Common myeloid progenitor, CD34-positive (primary cell): ENCODE measurements around the gene BUD13.
A peak's percentile ranks its signal among the peaks of the same experiment; 100 is the strongest.
"Not testable (repeated sequence)": the region's sequence is repeated elsewhere in the genome, so short reads cannot be mapped to it uniquely, and the experiment has no call there.

Source experiments
- CTCF ChIA-PET: fragments of 350-600 bp; sonication (Branson Sonifier 250); formaldehyde crosslinking; loops from one replicate; lab custom pipeline; 2021; ENCODE audit warnings: antibody characterized with exemption; lab: Charles Lee
- POLR2A ChIA-PET: fragments of 350-600 bp; sonication (Branson Sonifier 250); formaldehyde crosslinking; loops from one replicate; lab custom pipeline; 2021; ENCODE audit warnings: antibody characterized with exemption; lab: Charles Lee
- DNase-seq, 3 donors: peaks; one replicate each; pipeline versions ENCODE4 v3.0.0 to v3.0.0-alpha.2; 2013
- H3K27ac ChIP-seq, 2 experiments: 1 replicate in 1 of 2; 2 replicates in 1 of 2; pipeline ENCODE4 v1.7.0; 2013; ENCODE audit warnings: inconsistent platforms in 2 of 2, low read length in 2 of 2, mild to moderate bottlenecking in 2 of 2, low read depth in 1 of 2, moderate library complexity in 1 of 2; ENCODE audit not compliant: severe bottlenecking in 2 of 2, insufficient read depth in 1 of 2, poor library complexity in 1 of 2
- H3K27me3 ChIP-seq, 5 experiments: replicated peaks in 2 of 5; 1 replicate in 3 of 5; 2 replicates in 2 of 5; pipeline versions ENCODE4 v1.6.1 to v1.7.0; 2013; ENCODE audit warnings: low read length in 4 of 5, mild to moderate bottlenecking in 2 of 5, moderate library complexity in 2 of 5, inconsistent platforms in 1 of 5; ENCODE audit not compliant: insufficient read depth in 5 of 5, control insufficient read depth in 4 of 5
- H3K36me3 ChIP-seq, 4 experiments: 1 replicate in 2 of 4; 2 replicates in 2 of 4; pipeline versions ENCODE4 v1.6.1 to v1.7.0; 2013; ENCODE audit warnings: low read length in 3 of 4, control low read depth in 1 of 4, mild to moderate bottlenecking in 1 of 4; ENCODE audit not compliant: control insufficient read depth in 4 of 4, insufficient read depth in 4 of 4
- H3K4me1 ChIP-seq, 4 experiments: 1 replicate in 3 of 4; 2 replicates in 1 of 4; pipeline versions ENCODE4 v1.6.1 to v1.7.1; 2013; ENCODE audit warnings: low read length in 3 of 4, mild to moderate bottlenecking in 3 of 4, control low read depth in 1 of 4, inconsistent platforms in 1 of 4, moderate library complexity in 1 of 4; ENCODE audit not compliant: control insufficient read depth in 4 of 4, insufficient read depth in 4 of 4; ENCODE audit errors: control extremely low read depth in 1 of 4
- H3K4me3 ChIP-seq, 7 experiments: 1 replicate in 4 of 7; 2 replicates in 3 of 7; pipeline versions ENCODE4 v1.5.1 to v1.7.0; 2013; ENCODE audit warnings: mild to moderate bottlenecking in 7 of 7, low read length in 6 of 7, moderate library complexity in 6 of 7, inconsistent platforms in 2 of 7, low read depth in 2 of 7, control low read depth in 1 of 7; ENCODE audit not compliant: insufficient read depth in 4 of 7, control insufficient read depth in 1 of 7; ENCODE audit errors: extremely low read depth in 1 of 7
- H3K9me3 ChIP-seq, 5 experiments: 1 replicate in 4 of 5; 2 replicates in 1 of 5; pipeline versions ENCODE4 v1.6.1 to v1.7.1; 2013; ENCODE audit warnings: low read length in 4 of 5, mild to moderate bottlenecking in 2 of 5, inconsistent platforms in 1 of 5, low read depth in 1 of 5, moderate library complexity in 1 of 5; ENCODE audit not compliant: control insufficient read depth in 4 of 5, insufficient read depth in 2 of 5; ENCODE audit errors: control extremely low read depth in 1 of 5
- WGBS: methylation state at CpG from one replicate; pipeline ENCODE4 v1.1.5; 2013; ENCODE audit not compliant: insufficient coverage; 5-methylcytosine and 5-hydroxymethylcytosine counted together

Gene BUD13

GRCh38 chr11:116773203-116774097 lies 663 bp upstream of the BUD13 start:
- WGBS: 2% methylated on average over 10 of the region's 25 CpGs
- Histone ChIP-seq H3K9me3 (no peaks in the 10 kb centered on the region), H3K27ac (peak overlapping the region; percentile 55 to 75), H3K4me1 (peaks cover 14 to 33% (median 24%) of the 10 kb centered on the region in 4 experiments), H3K4me3 (peak overlapping the region; percentile 73 to 98 (median 92)), H3K36me3 (peaks cover 10 to 38% (median 21%) of the 10 kb centered on the region in 4 experiments), H3K27me3 (no peaks in the 10 kb centered on the region)
- ChIA-PET CTCF (interaction anchor here (2.1 to 3.1 kb wide), 2 partner anchors 9 to 14 kb away, joined by 4 to 7 read pairs; partner anchors contain the start of gene ZPR1), POLR2A (interaction anchor here (2.0 kb wide), 1 partner anchor 14 kb away, joined by 6 read pairs; the partner anchor contains the start of gene ZPR1)
- peak in 2 of 3 donors; percentile 25 to 51 for DNase-seq

GRCh38 chr11:116771935-116772334 lies 852 bp downstream of the BUD13 start:
- H3K9me3 ChIP-seq: no peaks in the 10 kb centered on the region
- ChIA-PET POLR2A (interaction anchor here (0.9 to 2.0 kb wide), 2 partner anchors 15 to 16 kb away, joined by 3 to 6 read pairs; partner anchors contain the start of gene ZPR1), CTCF (interaction anchor here (2.1 kb wide), 2 partner anchors 8 to 17 kb away, joined by 4 to 7 read pairs; no protein-coding TSS in a partner anchor)
- peaks cover 14 to 33% (median 24%) of the 10 kb centered on the region in 4 experiments for H3K4me1 ChIP-seq
- peaks cover 6 to 24% (median 14%) of the 10 kb centered on the region in 4 experiments for H3K36me3 ChIP-seq
- DNase-seq: no peak
- H3K4me3 ChIP-seq: peak overlapping the region in 6 of 7 experiments; percentile 73 to 98 (median 93)
- H3K27ac ChIP-seq: peak overlapping the region; percentile 85 to 93
- no CpG with 5 or more reads among the region's 2 CpGs for WGBS
- no peaks in the 10 kb centered on the region for H3K27me3 ChIP-seq

- WGBS: 100% methylated on average over 1 of the region's 2 CpGs
- peaks cover 0 to 1% (median 0%) of the 10 kb centered on the region in 5 experiments for H3K9me3 ChIP-seq
- H3K4me3 ChIP-seq: no peak overlapping the region
- H3K4me1 ChIP-seq: no peaks in the 10 kb centered on the region
- ChIA-PET POLR2A (no interaction called here), CTCF (interaction anchor here (1.1 to 1.2 kb wide), 2 partner anchors 19 to 28 kb away, joined by 4 to 5 read pairs; no protein-coding TSS in a partner anchor)
- no peaks in the 10 kb centered on the region for H3K27me3 ChIP-seq
- H3K27ac ChIP-seq: no peak overlapping the region
- peaks cover 34 to 73% (median 54%) of the 10 kb centered on the region in 4 experiments for H3K36me3 ChIP-seq
- DNase-seq: no peak
These were observed 10.7 kb downstream of the BUD13 start for GRCh38 chr11:116762132-116762531.

GRCh38 chr11:116756044-116756443 lies 16.7 kb downstream of the BUD13 start:
- DNase-seq, H3K27me3 ChIP-seq, H3K4me3 ChIP-seq, H3K9me3 ChIP-seq, POLR2A ChIA-PET, H3K4me1 ChIP-seq, H3K27ac ChIP-seq: not testable (repeated sequence)
- CTCF ChIA-PET: interaction anchor here (2.0 kb wide), 1 partner anchor 18 kb away, joined by 5 read pairs; no protein-coding TSS in a partner anchor
- WGBS: 97% methylated on average over 8 of the region's 8 CpGs
- peaks cover 25 to 80% (median 58%) of the 10 kb centered on the region in 4 experiments for H3K36me3 ChIP-seq

GRCh38 chr11:116750070-116750718 lies 22.6 kb downstream of the BUD13 start:
- Histone ChIP-seq H3K4me3 (no peak overlapping the region), H3K27ac (no peak overlapping the region), H3K4me1 (no peaks in the 10 kb centered on the region), H3K27me3 (no peaks in the 10 kb centered on the region), H3K36me3 (peaks cover 23 to 75% (median 58%) of the 10 kb centered on the region in 4 experiments), H3K9me3 (no peaks in the 10 kb centered on the region)
- no peak for DNase-seq
- ChIA-PET POLR2A (no interaction called here), CTCF (interaction anchor here (1.0 to 1.8 kb wide), 7 partner anchors 7 to 103 kb away, joined by 3 to 5 read pairs (median 4); no protein-coding TSS in a partner anchor)
- 94% methylated on average over 2 of the region's 2 CpGs for WGBS

GRCh38 chr11:116742104-116742503 lies 30.7 kb downstream of the BUD13 start:
- Histone ChIP-seq H3K36me3 (peaks cover 0 to 20% (median 9%) of the 10 kb centered on the region in 4 experiments), H3K4me1 (peaks cover 0 to 10% (median 3%) of the 10 kb centered on the region in 4 experiments), H3K27ac (no peak overlapping the region), H3K9me3 (no peaks in the 10 kb centered on the region), H3K27me3 (no peaks in the 10 kb centered on the region), H3K4me3 (no peak overlapping the region)
- ChIA-PET CTCF (interaction anchor here (0.7 to 4.8 kb wide), 6 partner anchors 9 to 485 kb away, joined by 3 to 60 read pairs (median 6); no protein-coding TSS in a partner anchor), POLR2A (interaction anchor here (0.6 to 1.7 kb wide), 2 partner anchors 9 to 473 kb away, joined by 3 to 5 read pairs; no protein-coding TSS in a partner anchor)
- no peak for DNase-seq
- 95% methylated on average over 5 of the region's 6 CpGs for WGBS
